ENCODE measurements around the gene HIPK4.
"Not testable (repeated sequence)": the region's sequence is repeated elsewhere in the genome, so short reads cannot be mapped to it uniquely, and the experiment has no call there.

The HIPK4 gene, protein sequence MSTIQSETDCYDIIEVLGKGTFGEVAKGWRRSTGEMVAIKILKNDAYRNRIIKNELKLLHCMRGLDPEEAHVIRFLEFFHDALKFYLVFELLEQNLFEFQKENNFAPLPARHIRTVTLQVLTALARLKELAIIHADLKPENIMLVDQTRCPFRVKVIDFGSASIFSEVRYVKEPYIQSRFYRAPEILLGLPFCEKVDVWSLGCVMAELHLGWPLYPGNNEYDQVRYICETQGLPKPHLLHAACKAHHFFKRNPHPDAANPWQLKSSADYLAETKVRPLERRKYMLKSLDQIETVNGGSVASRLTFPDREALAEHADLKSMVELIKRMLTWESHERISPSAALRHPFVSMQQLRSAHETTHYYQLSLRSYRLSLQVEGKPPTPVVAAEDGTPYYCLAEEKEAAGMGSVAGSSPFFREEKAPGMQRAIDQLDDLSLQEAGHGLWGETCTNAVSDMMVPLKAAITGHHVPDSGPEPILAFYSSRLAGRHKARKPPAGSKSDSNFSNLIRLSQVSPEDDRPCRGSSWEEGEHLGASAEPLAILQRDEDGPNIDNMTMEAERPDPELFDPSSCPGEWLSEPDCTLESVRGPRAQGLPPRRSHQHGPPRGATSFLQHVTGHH

GRCh38 chr19:40390084-40390742 is at the start of gene HIPK4:
Gene HIPK4 (minus strand): TSS chr19:40390181. CDS start chr19:40389902, 279 bp downstream.
- DNase-seq (ENCODE audit: low read depth), result no peak

GRCh38 chr19:40438284-40438683 is 48.3 kb upstream of the HIPK4 start:
- DNase-seq (ENCODE audit: low read depth), result no peak

- DNase-seq (ENCODE audit: low read depth), result no peak
Observed at GRCh38 chr19:40433391-40434216, 43.6 kb upstream of the HIPK4 start.

DNA sequence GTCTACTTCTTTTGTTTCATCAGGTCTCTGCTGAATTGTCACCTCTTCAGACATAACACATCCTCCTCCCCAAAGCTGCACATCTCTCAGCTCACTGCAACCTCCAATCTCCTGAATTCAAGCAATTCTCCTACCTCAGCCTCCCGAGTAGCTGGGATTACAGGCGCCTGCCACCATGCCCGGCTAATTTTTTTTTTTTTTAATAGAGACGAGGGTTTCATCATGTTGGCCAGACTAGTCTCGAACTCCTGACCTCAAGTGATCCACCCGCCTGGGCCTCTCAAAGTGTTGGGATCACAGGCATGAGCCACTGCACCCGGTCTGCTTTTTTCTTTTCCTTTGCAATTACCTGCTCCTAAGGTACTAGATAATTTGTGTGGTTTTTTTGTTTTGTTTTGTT is 42.8 kb upstream of the HIPK4 start:
- not testable (repeated sequence) for DNase-seq (ENCODE audit: low read depth)

DNA sequence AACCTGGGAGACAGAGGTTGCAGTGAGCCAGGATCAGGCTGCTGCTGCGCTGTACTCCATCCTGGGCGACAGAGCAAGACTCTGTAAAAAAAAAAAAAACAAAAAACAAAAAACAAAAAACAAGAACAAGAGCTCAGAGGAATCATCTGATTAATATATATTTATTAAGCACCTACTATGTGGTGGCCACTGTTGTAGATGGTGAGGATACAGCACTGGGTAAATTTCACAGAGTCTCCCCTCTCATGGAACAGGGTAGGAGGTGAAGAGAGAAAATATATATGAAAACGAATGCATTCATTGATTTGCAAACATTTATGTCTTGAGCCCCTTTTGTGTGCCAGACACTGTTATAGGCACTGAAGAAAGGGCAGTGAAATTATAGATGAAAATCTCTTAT is 41.7 kb upstream of the HIPK4 start:
- no peak for DNase-seq (ENCODE audit: low read depth)

- DNase-seq (ENCODE audit: low read depth), result not testable (repeated sequence)
Observed at GRCh38 chr19:40430242-40430641, 40.3 kb upstream of the HIPK4 start.

DNA sequence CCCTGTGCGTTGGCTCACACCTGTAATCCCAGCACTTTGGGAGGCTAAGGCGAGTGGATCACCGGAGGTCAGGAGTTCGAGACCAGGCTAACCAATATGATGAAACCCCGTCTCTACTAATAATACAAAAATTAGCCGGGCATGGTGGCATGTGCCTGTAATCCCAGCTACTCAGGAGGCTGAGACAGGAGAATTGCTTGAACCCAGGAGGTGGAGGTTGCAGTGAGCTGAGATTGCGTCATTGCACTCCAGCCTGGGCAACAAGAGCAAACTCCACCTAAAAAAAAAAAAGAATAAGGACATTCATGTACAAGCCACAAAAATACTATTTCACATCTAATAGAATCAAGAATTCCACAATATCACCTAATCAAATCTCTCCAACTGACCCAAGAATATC is 38.2 kb upstream of the HIPK4 start:
- DNase-seq (ENCODE audit: low read depth), result not testable (repeated sequence)

GRCh38 chr19:40425450-40426287 is 35.7 kb upstream of the HIPK4 start, which contains the start of gene SERTAD1:
Gene SERTAD1 (minus strand): TSS chr19:40425992. CDS start chr19:40423546, 2,446 bp downstream.
- DNase-seq (ENCODE audit: low read depth), result peak; percentile 94

GRCh38 chr19:40424637-40425449 is 34.9 kb upstream of the HIPK4 start:
- DNase-seq (ENCODE audit: low read depth), result no peak

- no peak for DNase-seq (ENCODE audit: low read depth)
Observed at GRCh38 chr19:40423938-40424337, 34.0 kb upstream of the HIPK4 start.

DNA sequence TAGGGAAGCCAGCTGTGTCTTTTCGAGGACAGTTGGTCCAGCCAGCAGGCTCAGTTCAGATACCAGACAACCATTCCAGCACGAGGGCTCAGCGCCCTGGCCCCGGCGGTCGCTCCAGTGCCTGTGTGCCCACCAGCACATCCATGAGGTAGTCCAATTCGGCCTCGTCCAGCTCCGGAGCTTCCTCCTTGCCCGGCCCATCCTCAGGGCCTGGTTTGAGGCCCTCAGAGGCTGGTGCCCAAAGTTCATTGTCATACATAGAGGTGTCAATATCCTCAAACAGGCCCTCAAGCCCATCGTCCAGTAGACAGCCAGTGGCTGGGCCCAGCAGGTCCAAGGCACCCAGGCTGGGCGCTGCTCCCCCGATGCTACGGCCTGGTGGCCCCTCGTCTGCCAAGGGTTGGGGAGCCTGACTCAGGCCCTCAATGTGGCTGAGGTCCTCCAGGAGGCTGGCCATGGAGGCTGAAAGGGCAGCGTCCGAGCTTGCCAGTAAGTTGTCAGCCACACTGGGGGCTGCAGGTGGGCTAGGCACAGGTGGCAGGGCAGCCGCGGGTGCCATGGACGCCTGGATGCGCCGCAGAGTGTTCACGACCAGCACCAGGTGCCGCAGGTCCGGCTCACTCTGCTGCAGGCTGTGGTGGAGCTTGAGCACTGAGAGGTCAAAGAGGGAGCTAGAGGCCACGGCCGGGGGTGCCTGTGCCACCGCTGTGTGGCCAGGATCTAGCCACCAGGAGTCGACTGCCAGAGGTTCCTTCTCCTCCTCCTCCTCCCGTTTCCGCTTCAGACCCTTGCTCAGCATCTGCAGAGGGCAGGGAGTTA is 33.0 kb upstream of the HIPK4 start:
- DNase-seq (ENCODE audit: low read depth), result no peak

GRCh38 chr19:40421993-40422747 is 32.2 kb upstream of the HIPK4 start:
- no peak for DNase-seq (ENCODE audit: low read depth)

- no peak for DNase-seq (ENCODE audit: low read depth)
Observed at GRCh38 chr19:40420766-40421765, 31.1 kb upstream of the HIPK4 start.

GRCh38 chr19:40420451-40420765 is 30.4 kb upstream of the HIPK4 start:
- no peak for DNase-seq (ENCODE audit: low read depth)

- no peak for DNase-seq (ENCODE audit: low read depth)
Observed at GRCh38 chr19:40419780-40420179, 29.8 kb upstream of the HIPK4 start.

- DNase-seq (ENCODE audit: low read depth), result no peak
Observed at GRCh38 chr19:40419066-40419612, 29.2 kb upstream of the HIPK4 start.

- DNase-seq (ENCODE audit: low read depth), result no peak
Observed at GRCh38 chr19:40418040-40418439, 28.1 kb upstream of the HIPK4 start.

All from non-pigmented ciliary epithelial cell (primary cell).